ENCODE measurements around the gene COMTD1.
"Not testable (repeated sequence)": the region's sequence is repeated elsewhere in the genome, so short reads cannot be mapped to it uniquely, and the experiment has no call there.

COMTD1 gene

GRCh38 chr10:75202321-75203045 is 33.3 kb downstream of the COMTD1 start:
- DNase-seq, result no peak
- in situ Hi-C loops (cut with MboI; ENCODE audit: low pct_unique_long_range_greater_than_20kb, low sequenced_read_pairs), result no loop called here

GRCh38 chr10:75201793-75202307 is 33.9 kb downstream of the COMTD1 start:
- in situ Hi-C loops (cut with MboI; ENCODE audit: low pct_unique_long_range_greater_than_20kb, low sequenced_read_pairs), result no loop called here

DNA sequence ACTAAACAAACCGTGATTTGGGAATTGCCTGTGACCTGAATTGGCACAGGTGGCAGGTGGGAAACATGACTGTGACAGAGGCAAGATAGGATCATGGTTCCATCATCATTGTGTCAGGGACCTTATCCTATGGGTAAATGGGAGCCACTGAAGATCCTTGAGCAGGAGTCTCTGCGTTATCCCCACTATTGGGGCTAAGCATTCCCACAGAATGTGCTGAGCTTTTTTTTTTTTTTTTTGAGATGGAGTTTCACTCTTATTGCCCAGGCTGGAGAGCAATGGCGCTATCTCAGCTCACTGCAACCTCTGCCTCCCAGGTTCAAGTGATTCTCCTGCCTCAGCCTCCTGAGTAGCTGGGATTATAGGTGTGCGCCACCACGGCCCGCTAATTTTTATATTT is 35.8 kb downstream of the COMTD1 start:
- in situ Hi-C loops (cut with MboI; ENCODE audit: low pct_unique_long_range_greater_than_20kb, low sequenced_read_pairs); DNase-seq: not testable (repeated sequence)

More at GRCh38 chr10:75201793-75202307, 33.9 kb downstream of the COMTD1 start:
- no peak for DNase-seq

- no peak for DNase-seq
- in situ Hi-C loops (cut with MboI; ENCODE audit: low pct_unique_long_range_greater_than_20kb, low sequenced_read_pairs), result no loop called here
These were observed 37.9 kb downstream of the COMTD1 start for GRCh38 chr10:75197906-75198305.

- no peak for DNase-seq
- in situ Hi-C loops (cut with MboI; ENCODE audit: low pct_unique_long_range_greater_than_20kb, low sequenced_read_pairs), result no loop called here
These were observed 38.7 kb downstream of the COMTD1 start for GRCh38 chr10:75197066-75197465.

- in situ Hi-C loops (cut with MboI; ENCODE audit: low pct_unique_long_range_greater_than_20kb, low sequenced_read_pairs), result no loop called here
- DNase-seq, result no peak
These were observed 40.6 kb downstream of the COMTD1 start for GRCh38 chr10:75195035-75195763.

DNA sequence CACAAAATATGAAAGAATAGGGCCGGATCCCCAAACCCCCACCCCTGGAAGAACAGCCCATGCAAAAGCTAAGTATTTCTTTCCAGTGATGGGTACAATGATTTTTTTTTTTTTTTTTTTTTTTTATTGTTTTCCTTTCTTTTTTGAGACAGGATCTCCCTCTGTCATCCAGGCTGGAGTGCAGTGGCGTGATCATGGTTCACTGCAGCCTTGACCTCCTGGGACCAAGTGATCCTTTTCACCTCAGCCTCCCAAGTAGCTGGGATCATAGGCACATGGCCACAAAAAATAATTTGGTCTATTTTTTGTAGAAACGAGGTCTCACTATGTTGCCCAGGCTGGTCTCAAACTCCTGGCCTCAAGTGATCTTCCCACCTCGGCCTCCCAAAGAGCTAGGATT is 41.1 kb downstream of the COMTD1 start:
- in situ Hi-C loops (cut with MboI; ENCODE audit: low pct_unique_long_range_greater_than_20kb, low sequenced_read_pairs); DNase-seq: not testable (repeated sequence)

GRCh38 chr10:75191821-75192568 is 43.8 kb downstream of the COMTD1 start:
- DNase-seq, result no peak
- in situ Hi-C loops (cut with MboI; ENCODE audit: low pct_unique_long_range_greater_than_20kb, low sequenced_read_pairs), result no loop called here

DNA sequence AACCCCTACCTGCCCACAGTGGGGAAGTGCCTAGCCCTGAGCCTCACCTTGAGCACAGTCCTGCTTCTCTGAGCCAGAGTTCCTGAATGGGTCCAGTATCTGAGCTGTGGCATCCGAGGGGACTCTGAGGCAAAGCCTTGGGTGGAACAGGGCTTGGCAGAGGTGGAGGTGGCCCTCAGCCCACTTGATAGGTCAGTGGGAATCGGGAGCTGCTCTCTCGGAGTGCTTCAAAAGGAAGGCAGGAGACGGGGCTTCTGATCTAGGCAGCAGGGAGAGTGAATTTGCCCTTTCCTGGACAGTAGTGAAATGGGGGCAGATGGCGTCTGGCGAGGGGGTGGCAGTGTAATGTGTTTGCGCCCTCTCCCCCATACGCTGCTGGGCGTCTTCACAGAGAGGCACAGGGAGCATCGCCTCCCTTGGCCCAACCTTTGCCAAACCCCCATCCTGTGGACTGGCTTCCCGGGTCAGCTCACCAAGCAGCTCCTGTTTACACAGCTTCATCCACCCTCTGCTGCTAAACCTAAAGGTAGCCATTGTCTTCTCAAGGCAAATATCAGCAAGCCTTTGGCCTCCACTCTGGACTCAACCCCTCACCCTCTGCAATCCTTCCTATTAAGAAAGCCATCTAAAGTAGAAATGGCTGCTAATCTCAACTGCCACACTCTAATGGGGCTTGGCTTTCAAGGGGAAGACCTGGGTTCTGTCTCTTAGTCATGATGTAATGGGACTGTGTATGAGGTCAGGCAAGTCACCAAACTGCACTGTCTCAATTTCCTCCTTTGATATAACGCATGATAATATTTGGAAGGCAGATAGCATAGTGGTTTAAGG is 46.3 kb downstream of the COMTD1 start:
- in situ Hi-C loops (cut with MboI; ENCODE audit: low pct_unique_long_range_greater_than_20kb, low sequenced_read_pairs), result no loop called here
- DNase-seq, result no peak

GRCh38 chr10:75188522-75188921 is 47.2 kb downstream of the COMTD1 start:
- in situ Hi-C loops (cut with MboI; ENCODE audit: low pct_unique_long_range_greater_than_20kb, low sequenced_read_pairs), result not testable (repeated sequence)

DNA sequence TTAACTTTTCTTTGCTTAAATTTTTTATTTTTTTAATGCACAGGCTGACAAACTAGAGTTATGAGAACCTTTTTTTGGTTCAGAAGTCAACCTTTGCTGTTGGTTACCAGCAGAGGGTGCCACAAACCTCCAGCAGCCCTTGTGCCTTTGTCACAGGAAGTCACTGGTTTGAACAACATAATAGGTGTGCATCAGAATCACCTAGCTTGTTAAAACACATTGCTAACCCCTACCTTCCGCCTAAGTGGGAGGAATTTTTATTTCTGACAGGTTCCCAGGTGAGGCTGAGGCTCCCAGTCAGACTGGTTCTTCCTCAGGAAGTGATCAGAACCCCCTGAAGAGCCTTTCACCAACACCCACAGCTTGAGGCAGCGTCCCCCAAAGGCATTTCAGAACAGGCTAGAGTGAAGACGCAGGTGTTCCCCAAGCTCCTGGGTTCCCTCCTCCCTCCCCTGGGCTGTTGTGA is 47.8 kb downstream of the COMTD1 start:
- peak; percentile 67 for DNase-seq
- in situ Hi-C loops (cut with MboI; ENCODE audit: low pct_unique_long_range_greater_than_20kb, low sequenced_read_pairs), result no loop called here

More at GRCh38 chr10:75188522-75188921, 47.2 kb downstream of the COMTD1 start:
- not testable (repeated sequence) for DNase-seq

DNA sequence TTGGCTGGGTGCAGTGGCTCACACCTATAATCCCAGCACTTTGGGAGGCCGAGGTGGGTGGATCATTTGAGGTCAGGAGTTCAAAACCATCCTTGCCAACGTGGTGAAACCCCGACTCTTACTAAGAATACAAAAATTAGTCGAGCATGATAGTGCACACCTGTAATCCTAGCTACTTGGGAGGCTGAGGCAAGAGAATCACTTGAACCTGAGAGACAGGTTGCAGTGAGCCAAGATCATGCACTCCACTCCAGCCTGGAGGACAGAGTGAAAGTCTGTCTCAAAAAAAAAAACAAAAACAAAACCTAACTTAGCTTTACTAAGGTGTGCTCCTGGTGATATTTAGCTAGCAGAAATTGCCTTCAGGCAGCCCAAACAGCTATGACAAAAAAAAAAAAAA is 49.4 kb downstream of the COMTD1 start:
- no peak for DNase-seq
- in situ Hi-C loops (cut with MboI; ENCODE audit: low pct_unique_long_range_greater_than_20kb, low sequenced_read_pairs), result no loop called here
